Neutrophil (primary cell): ENCODE results near the gene ALDH1L2.

ENCODE experiments used
- H3K27ac ChIP-seq: fragments of 200-600 bp; sonication (generic); 2 replicates; pipeline ENCODE4 v1.5.1; 2016; ENCODE audit warnings: mild to moderate bottlenecking, moderate library complexity
- H3K27me3 ChIP-seq: fragments of 200-600 bp; sonication (generic); 2 replicates; pipeline ENCODE4 v1.6.0; 2016; ENCODE audit warnings: mild to moderate bottlenecking
- H3K36me3 ChIP-seq: fragments of 200-600 bp; sonication (generic); 2 replicates; pipeline ENCODE4 v1.5.1; 2017
- H3K4me1 ChIP-seq, 2 experiments: fragments of 200-600 bp in 1 of 2; sonication (generic) in 1 of 2; 1 replicate in 1 of 2; 2 replicates in 1 of 2; pipeline versions ENCODE4 v1.5.1 to v1.6.1; 2013 to 2016; ENCODE audit warnings: low read depth in 1 of 2, low read length in 1 of 2, mild to moderate bottlenecking in 1 of 2, moderate library complexity in 1 of 2; ENCODE audit not compliant: control insufficient read depth in 1 of 2, insufficient read depth in 1 of 2
- H3K4me3 ChIP-seq, 2 experiments: fragments of 200-600 bp in 1 of 2; sonication (generic) in 1 of 2; 1 replicate in 1 of 2; 2 replicates in 1 of 2; pipeline ENCODE4 v1.5.1; 2013 to 2016; ENCODE audit warnings: low read depth in 1 of 2, low read length in 1 of 2, mild to moderate bottlenecking in 1 of 2, moderate library complexity in 1 of 2
- H3K9me3 ChIP-seq: fragments of 200-600 bp; sonication (generic); 2 replicates; pipeline ENCODE4 v1.5.1; 2016
- CTCF ChIP-seq: fragments of 200-600 bp; sonication (generic); IDR thresholded peaks from 2 replicates; pipeline ENCODE4 v1.5.1; 2016; ENCODE audit warnings: antibody characterized with exemption

The ALDH1L2 gene

DNA sequence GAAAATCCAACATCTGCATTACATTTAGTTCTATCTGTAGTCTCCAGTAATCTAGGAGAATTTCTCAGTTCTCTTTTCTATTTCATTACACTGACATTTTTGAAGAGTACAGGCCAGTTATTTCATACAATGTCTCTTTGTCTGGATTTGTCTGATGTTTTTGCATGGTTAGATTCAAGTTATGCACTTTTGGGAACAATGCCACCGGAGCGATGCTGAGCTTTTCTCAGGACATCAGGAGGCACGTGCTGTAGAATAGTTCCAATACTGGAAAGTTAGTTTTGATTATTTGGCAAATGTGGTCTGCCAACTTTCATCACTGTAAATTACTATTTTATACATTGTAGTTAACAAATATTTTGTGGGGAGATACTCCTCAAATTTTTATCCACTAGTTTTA is 43.1 kb downstream of the ALDH1L2 start:
- Histone ChIP-seq H3K4me1 (no peaks in the 10 kb centered on the region), H3K27ac (no peak overlapping the region), H3K27me3 (no peaks in the 10 kb centered on the region), H3K36me3 (no peaks in the 10 kb centered on the region), H3K9me3 (no peaks in the 10 kb centered on the region), H3K4me3 (no peak overlapping the region)
- TF ChIP-seq CTCF = no peak

- no peaks in the 10 kb centered on the region for H3K27me3 ChIP-seq
Measured at GRCh38 chr12:105040476-105040875, 43.8 kb downstream of the ALDH1L2 start.

GRCh38 chr12:105036937-105037649 is 47.2 kb downstream of the ALDH1L2 start:
- Histone ChIP-seq H3K27ac (no peak overlapping the region), H3K27me3 (no peaks in the 10 kb centered on the region), H3K4me1 (no peaks in the 10 kb centered on the region), H3K4me3 (no peak overlapping the region), H3K36me3 (no peaks in the 10 kb centered on the region), H3K9me3 (no peaks in the 10 kb centered on the region)
- TF ChIP-seq CTCF = no peak

More at GRCh38 chr12:105040476-105040875, 43.8 kb downstream of the ALDH1L2 start:
- Histone ChIP-seq H3K4me1 (no peaks in the 10 kb centered on the region), H3K9me3 (no peaks in the 10 kb centered on the region), H3K27ac (no peak overlapping the region), H3K4me3 (no peak overlapping the region), H3K36me3 (no peaks in the 10 kb centered on the region)
- TF ChIP-seq CTCF = no peak

- Histone ChIP-seq H3K4me1 (no peaks in the 10 kb centered on the region), H3K4me3 (no peak overlapping the region), H3K36me3 (no peaks in the 10 kb centered on the region), H3K27ac (no peak overlapping the region), H3K9me3 (no peaks in the 10 kb centered on the region), H3K27me3 (no peaks in the 10 kb centered on the region)
- TF ChIP-seq CTCF = no peak
Measured at GRCh38 chr12:105033851-105034250, 50.4 kb downstream of the ALDH1L2 start.

GRCh38 chr12:105032703-105033357 is 51.4 kb downstream of the ALDH1L2 start:
- Histone ChIP-seq H3K27ac (no peak overlapping the region), H3K36me3 (no peaks in the 10 kb centered on the region), H3K4me1 (no peaks in the 10 kb centered on the region), H3K9me3 (no peaks in the 10 kb centered on the region), H3K4me3 (no peak overlapping the region), H3K27me3 (no peaks in the 10 kb centered on the region)
- no peak for TF ChIP-seq CTCF
